ENCODE results near the gene WASHC4. TPM values are rescaled to one million over a fixed set of nuclear protein-coding genes. Genes with fewer than 3 reads are reported as not detected.
"Not testable (repeated sequence)": the region's sequence is repeated elsewhere in the genome, so short reads cannot be mapped to it uniquely, and the experiment has no call there.

Gene WASHC4
- total RNA-seq, 1 experiment from 2014 or later, result 48.0 TPM

DNA sequence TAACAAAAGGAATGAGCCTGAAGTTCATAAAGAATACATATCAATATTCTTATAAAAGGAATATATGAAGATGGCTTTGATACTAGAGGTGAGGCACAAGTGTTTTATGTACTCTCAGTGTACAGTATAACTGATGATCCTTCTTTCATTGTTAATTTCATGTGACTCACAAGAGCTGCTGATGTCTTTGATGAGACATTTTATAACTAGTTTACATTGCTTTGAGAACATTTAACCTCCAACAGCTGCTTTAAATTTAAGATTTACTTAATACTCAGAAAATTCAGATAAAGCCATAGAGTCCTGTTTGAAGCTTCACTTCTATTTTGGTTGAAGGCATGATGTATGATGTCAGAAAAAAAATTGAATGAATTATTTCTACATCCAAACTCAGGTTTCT is 59.8 kb downstream of the WASHC4 start:
- DNase-seq (ENCODE audit: low read depth), result no peak

DNA sequence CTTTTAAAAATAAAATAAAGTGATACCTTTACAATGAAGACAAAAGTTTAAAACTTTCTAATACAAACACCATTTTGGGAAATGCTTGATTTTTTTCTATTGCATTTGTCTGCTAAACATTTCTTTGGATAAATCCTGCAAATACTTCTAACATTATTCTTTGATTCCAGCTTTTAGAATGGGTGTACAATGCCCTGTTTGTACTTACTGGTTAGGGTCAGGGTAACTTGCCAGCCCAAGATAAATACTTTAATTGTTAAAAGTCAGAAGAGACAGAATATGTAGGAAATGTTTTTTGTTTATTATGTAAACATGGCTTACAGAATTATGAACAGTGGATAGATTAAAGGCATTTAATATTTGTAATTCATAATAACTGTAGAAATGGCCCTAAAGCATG is 60.5 kb downstream of the WASHC4 start:
- no peak for DNase-seq (ENCODE audit: low read depth)

- no peak for DNase-seq (ENCODE audit: low read depth)
These were observed 62.6 kb downstream of the WASHC4 start for GRCh38 chr12:105170139-105170538.

- DNase-seq (ENCODE audit: low read depth), result no peak
These were observed 64.3 kb downstream of the WASHC4 start for GRCh38 chr12:105171691-105172436.

- DNase-seq (ENCODE audit: low read depth), result no peak
These were observed 68.0 kb downstream of the WASHC4 start for GRCh38 chr12:105175397-105175990.

DNA sequence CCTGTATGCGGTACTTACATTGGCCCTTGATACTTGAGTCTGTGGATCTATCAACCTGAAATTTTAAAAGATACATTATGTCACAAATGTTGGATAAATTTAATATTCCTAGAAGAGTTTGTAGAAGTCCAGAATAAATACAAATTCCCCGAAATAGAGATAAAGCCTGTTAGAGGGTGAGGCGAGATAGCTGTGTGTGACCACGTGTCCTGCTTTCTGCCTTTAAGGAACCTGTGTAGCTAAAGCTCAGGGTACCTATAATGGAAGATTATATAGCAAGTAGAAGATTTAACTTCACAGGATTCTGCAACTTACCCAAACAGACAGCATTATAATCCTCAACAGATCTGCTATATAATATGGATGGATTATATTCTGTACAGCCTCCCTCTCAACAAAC is 69.7 kb downstream of the WASHC4 start:
- DNase-seq (ENCODE audit: low read depth), result no peak

DNA sequence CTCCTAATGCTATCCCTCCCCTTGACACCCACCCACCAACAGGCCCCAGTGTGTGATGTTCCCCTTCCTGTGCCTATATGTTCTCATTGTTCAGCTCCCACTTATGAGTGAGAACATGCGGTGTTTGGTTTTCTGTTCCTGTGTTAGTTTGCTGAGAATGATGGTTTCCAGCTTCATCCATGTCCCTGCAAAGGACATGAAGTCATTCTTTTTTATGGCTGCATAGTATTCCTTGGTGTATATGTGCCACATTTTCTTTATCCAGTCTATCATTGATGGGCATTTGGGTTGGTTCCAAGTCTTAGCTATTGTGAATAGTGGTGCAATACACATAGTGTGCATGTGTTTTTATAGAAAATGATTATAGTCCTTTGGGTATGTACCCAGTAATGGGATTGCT is 71.6 kb downstream of the WASHC4 start:
- DNase-seq (ENCODE audit: low read depth), result not testable (repeated sequence)

- DNase-seq (ENCODE audit: low read depth), result not testable (repeated sequence)
These were observed 75.9 kb downstream of the WASHC4 start for GRCh38 chr12:105183406-105183805.

GRCh38 chr12:105183976-105184375 is 76.4 kb downstream of the WASHC4 start:
- DNase-seq (ENCODE audit: low read depth), result not testable (repeated sequence)

- no peak for DNase-seq (ENCODE audit: low read depth)
These were observed 81.8 kb downstream of the WASHC4 start for GRCh38 chr12:105189293-105189692.

DNA sequence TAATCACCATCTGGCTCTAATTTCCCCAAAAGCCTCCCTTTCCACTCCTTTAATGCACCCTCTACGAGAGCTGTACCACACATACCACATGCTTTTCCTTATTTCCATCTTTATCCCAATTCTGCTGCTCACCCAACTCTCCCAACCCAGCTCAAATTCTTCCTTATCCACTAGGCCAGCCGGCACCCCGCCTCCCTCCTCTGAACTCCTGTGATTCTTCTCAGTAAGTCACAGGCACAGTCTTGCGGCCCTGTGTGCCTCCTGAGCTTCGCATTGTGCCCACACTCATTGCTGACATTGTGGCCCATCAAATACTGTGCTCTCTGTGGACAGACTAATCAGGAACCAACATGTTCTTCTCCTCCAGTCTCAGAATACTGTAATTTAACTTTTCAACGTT is 83.0 kb downstream of the WASHC4 start:
- no peak for DNase-seq (ENCODE audit: low read depth)

- DNase-seq (ENCODE audit: low read depth), result no peak
These were observed 85.2 kb downstream of the WASHC4 start for GRCh38 chr12:105192624-105193225.

DNA sequence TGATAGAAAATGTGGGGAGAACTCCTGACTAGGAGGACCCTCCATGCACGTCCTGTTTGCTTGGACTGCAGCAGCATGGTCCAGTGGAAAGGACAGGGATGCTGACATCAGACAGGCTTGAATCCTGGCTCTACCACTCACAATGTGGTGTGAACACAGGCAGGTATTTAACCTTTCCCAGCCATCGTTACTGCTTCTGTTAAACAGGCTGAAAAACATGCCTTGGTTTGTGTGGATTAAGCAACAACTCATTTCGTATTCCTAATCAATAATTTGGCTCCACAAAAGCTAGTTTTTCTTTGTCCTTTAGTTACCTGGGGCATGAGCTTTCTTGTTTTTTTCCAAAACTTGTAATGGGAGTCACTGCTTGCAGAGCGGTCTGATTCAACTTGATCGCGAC is 87.4 kb downstream of the WASHC4 start:
- no peak for DNase-seq (ENCODE audit: low read depth)

DNA sequence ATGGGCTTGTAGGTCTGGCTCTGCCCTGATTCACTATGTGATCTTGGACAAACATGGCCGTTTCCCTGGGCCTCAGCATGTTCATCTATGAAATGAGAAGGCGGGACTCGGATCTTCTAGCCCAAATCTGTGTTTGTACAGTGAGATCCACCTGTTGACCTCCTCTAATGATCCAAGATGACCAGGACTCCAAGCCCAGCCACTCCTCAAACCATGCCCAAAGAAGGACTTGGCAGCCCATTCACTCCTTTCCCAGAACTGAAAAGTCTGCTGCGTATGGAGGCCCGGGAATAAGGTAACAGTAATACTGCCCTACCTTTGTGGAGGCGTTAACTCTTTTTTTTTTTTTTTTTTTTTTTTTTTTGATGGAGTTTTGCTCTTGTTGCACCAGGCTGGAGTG is 88.6 kb downstream of the WASHC4 start:
- DNase-seq (ENCODE audit: low read depth), result no peak

GRCh38 chr12:105198961-105199360 is 91.4 kb downstream of the WASHC4 start:
- no peak for DNase-seq (ENCODE audit: low read depth)

GRCh38 chr12:105200385-105200784 is 92.9 kb downstream of the WASHC4 start:
- no peak for DNase-seq (ENCODE audit: low read depth)

- DNase-seq (ENCODE audit: low read depth), result no peak
These were observed 93.8 kb downstream of the WASHC4 start for GRCh38 chr12:105201299-105201698.

- no peak for DNase-seq (ENCODE audit: low read depth)
These were observed 94.7 kb downstream of the WASHC4 start for GRCh38 chr12:105202202-105202601.

- no peak for DNase-seq (ENCODE audit: low read depth)
These were observed 96.6 kb downstream of the WASHC4 start for GRCh38 chr12:105204127-105204526.

GRCh38 chr12:105204916-105205315 is 97.4 kb downstream of the WASHC4 start:
- DNase-seq (ENCODE audit: low read depth), result peak; percentile 37

DNA sequence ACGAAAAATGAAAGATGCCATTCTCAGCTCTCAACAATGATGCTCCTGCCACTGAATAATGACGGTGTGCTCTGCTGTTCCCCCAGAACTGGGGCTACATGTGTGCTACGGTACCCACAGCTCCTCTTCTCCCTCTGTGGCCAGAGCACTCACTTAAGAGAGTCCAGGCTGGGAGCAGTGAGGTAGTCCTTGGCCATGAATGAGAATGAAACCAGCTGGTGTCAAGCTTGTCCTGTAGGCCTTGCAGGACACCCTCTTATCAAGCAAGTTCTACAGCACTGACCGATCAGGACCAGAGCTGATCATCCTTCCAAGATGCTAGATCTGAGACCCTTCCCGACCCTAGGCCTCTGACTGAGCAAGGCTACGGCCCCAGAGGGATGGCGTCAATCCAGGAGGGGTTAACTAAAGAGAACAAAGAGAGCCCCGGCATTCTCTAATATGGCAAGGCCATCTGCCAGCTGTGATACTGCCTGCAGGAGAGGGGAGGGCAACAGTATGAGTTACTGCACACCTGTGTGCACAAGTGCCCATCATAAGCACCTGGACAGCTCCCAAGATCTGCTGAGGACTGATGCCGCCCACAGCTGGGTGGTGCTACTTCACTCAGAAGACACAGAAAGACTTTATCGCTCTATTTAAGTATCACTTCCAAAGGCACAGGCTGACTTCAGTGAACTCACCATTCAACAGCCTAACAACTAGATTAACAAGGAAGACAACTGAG is 98.0 kb downstream of the WASHC4 start:
- no peak for DNase-seq (ENCODE audit: low read depth)

DNA sequence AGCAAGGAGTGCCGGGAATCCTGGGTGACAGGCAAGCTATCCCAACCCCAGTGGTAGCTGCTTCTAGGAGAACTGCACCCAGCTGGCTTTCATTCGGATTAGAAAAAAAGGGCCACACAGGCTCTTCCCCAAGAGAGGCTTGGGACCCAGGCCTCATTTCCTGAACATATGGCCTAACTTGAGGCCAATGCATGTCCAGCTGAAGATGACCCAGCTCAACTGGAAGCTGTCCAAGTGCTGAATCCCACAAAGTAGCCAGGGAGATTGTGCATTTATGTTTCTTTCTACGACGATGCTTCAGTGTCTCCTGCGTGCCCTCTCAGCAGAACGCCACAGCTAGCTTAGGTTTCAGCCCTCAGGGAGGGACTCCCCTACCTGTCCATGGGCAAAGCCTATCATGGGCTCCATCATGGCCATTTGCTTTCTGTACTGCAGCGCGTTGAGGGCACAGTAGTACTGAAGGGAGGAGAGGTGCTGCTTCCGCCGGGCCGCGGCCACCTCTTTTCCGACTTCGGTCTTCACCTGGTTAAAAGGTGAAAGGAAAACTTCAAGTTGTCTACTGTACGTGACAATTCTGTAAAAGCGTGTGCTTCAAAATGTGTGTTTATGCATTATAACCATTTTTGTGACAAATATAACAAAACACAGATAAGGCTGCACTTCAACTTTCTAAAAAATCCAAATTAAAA is 99.3 kb downstream of the WASHC4 start:
- no peak for DNase-seq (ENCODE audit: low read depth)
